ENCODE measurements around the gene VRK2.

- TF ChIP-seq TBL1XR1 (IDR thresholded peaks at IDR 0.05; ENCODE audit: low read depth, low read length): no peak
- TF ChIP-seq SRF (IDR thresholded peaks at IDR 0.05; ENCODE audit: low read depth in 2 of 2, low read length in 2 of 2): no peak
- TF ChIP-seq CTCF (IDR thresholded peaks at IDR 0.05 in 2 of 3, conservative IDR thresholded peaks at IDR 0.05 in 1 of 3; ENCODE audit: control insufficient read depth in 2 of 3, extremely low read depth in 1 of 3, insufficient read depth in 1 of 3, low read depth in 3 of 3, low read length in 3 of 3): no peak
- no peak for TF ChIP-seq REST (IDR thresholded peaks at IDR 0.05; ENCODE audit: low read depth, low read length)
- no peak for TF ChIP-seq SIN3A (IDR thresholded peaks at IDR 0.05; ENCODE audit: low read depth, low read length)
- TF ChIP-seq ZNF274 (IDR thresholded peaks at IDR 0.05; ENCODE audit: insufficient read depth, insufficient read length): no peak
- no peak for TF ChIP-seq CBX3 (IDR thresholded peaks at IDR 0.05; ENCODE audit: borderline replicate concordance, low read depth)
- TF ChIP-seq POLR2A (IDR thresholded peaks at IDR 0.05; ENCODE audit: low read depth, low read length): no peak
Observed at GRCh38 chr2:58006256-58006951, 40.2 kb upstream of the VRK2 start.
